Right cardiac atrium (tissue), 5 donors: ENCODE results near the gene BANF1. TPM values are rescaled to one million over a fixed set of nuclear protein-coding genes. Genes with fewer than 3 reads are reported as not detected.
"Not testable (repeated sequence)": the region's sequence is repeated elsewhere in the genome, so short reads cannot be mapped to it uniquely, and the experiment has no call there.

ENCODE experiments used
- ATAC-seq, 2 donors: fragments of 200-7000 bp; cut with Tn5 transposase; one replicate each; pipeline versions ENCODE4 v1.8.0 to v1.9.1; 2020; ENCODE audit warnings: moderate library complexity in 2 of 2, mild to moderate bottlenecking in 1 of 2
- DNase-seq, 3 donors: peaks; one replicate each; pipeline ENCODE4 v3.0.0-alpha.2; 2020
- H3K27ac ChIP-seq: one replicate; pipeline ENCODE4 v1.5.1; 2013; ENCODE audit warnings: mild to moderate bottlenecking, low read length, control low read depth, moderate library complexity
- H3K27me3 ChIP-seq: one replicate; pipeline ENCODE4 v1.6.1; 2013; ENCODE audit not compliant: control insufficient read depth, insufficient read depth
- H3K4me1 ChIP-seq: one replicate; pipeline ENCODE4 v1.6.1; 2013; ENCODE audit warnings: low read length; ENCODE audit not compliant: control insufficient read depth, insufficient read depth
- H3K4me3 ChIP-seq: one replicate; pipeline ENCODE4 v1.5.1; 2013; ENCODE audit warnings: low read length, control low read depth
- H3K9me3 ChIP-seq: one replicate; pipeline ENCODE4 v1.6.1; 2013; ENCODE audit warnings: low read length; ENCODE audit not compliant: control insufficient read depth
- WGBS: extraction: QIAGEN DNeasy Blood & Tissue Kit; methylation state at CpG from one replicate; pipeline ENCODE4 v1.1.7; 2013; 5-methylcytosine and 5-hydroxymethylcytosine counted together
- intact Hi-C, 4 donors: fragments of 100-400 bp; cut with DNase I; formaldehyde crosslinking; loops; one replicate each; pipeline versions ENCODE4 v1.11.0 to v1.14.0; 2022 to 2023
- polyA plus RNA-seq: library from polyadenylated mRNA; stranded (reverse); fragments of 200-250 nt; gene quantifications from one replicate; pipeline ENCODE4 v1.2.3, GENCODE V29; 2013
- total RNA-seq, 4 donors: library from RNA; stranded (reverse); fragmentation: NEBNext Ultra II Directional; extraction: Animal tissue kit (Norgen Biotek cat#: 25700); gene quantifications; one replicate each; pipeline ENCODE4 v1.2.1, GENCODE V29; 2021
- donor health status: healthy with polysubstance abuse.
- donor health status: DM: no; HTN: yes; CAD: no.
- donor health status: DM: no; HTN: no; CAD: no.
- donor health status: DM: no; HTN: yes; CAD: no; lungs with severe emphysema.
- donor health status: DM: yes; HTN: yes; CAD: no.

The BANF1 gene
- total and polyA plus RNA-seq, 5 donors = 175 to 274 (median 229) TPM

DNA sequence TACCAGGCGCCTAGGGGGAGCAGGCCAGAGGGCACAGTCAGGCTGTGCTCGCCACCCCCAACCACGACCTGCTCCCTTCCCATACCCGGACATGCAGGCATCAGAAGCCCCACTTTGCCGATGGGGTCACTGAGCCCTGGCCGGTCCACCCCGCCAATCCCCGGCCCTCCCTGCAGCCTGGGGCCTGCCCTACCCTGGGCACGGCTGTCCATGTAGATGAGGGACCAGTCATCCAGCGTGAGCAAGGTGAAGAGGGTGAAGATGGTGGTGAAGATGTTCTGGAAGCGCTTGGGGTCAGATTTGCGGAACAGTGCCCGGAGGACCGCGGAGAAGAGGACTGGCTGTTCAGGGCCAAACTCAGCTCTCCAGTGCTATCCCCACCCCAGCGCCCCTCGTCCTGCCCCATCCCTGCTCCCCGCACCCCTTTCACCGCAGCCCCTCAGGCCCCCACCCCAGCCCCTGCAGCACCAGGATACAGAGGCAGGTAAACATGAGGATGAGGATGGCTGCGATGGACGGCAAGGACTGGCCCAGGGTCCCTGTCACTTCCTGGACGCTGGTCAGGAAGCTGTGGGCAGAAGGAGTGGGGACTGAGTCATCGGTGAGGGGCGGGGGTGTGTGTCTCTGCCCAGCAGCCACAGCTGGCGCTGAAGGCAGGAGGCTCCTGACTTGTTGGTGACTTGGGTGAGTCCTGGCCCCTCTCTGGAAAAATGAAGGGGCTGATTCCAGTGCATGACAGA, 18.5 kb downstream of the BANF1 start:
- Histone ChIP-seq H3K9me3 (no peaks in the 10 kb centered on the region), H3K4me1 (no peaks in the 10 kb centered on the region), H3K27ac (no peak overlapping the region), H3K27me3 (no peaks in the 10 kb centered on the region), H3K4me3 (no peak overlapping the region)
- DNase-seq (no peak), ATAC-seq (peak in 1 of 2 donors; percentile 10)
- intact Hi-C loops = no loop called here
- 81% methylated on average over 25 of the region's 25 CpGs for WGBS

DNA sequence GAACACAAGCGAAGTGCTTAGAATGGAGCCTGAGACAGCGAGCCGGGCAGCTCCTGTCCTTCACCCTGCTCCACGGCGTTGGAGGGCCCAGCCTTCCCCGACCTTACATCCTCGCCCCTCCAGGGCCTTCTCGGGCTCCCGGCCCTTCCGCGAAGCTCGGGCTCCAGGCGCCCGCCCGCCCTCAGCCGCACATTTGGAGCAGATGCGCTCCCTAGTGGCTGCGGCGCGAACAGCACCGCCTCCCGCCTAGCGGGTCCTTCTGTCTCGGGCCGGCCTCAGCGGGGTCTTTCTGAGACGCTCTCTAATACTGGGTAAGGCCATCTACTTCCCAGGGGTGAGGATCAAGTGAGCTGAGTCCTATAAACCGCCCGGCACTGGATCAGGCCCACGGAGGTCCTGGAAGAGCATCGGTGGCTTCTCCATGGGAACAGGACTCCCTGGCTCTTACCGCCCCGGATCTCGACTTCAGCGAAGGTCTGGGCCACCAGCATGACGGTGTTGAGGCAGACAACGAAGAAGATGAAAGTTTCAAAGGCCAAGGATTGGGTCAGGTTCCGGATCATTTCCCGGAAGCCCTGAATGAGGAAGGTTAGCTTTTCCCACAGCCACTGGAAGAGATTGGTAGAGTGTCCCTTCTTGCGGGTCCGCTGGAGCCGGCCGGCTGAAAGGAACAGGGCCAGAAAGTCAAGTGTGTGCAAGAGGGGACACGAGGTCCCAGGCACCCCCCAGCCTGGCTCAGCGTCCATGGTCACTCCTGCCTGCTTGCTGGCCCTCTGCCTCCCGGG, 20.3 kb downstream of the BANF1 start:
- Histone ChIP-seq H3K9me3 (no peaks in the 10 kb centered on the region), H3K4me1 (no peaks in the 10 kb centered on the region), H3K27ac (no peak overlapping the region), H3K4me3 (no peak overlapping the region), H3K27me3 (no peaks in the 10 kb centered on the region)
- WGBS = 21% methylated on average over 46 of the region's 46 CpGs
- intact Hi-C loops = no loop called here
- peak; percentile 73 to 91 (median 90) for DNase-seq
- peak; percentile 77 to 84 for ATAC-seq

DNA sequence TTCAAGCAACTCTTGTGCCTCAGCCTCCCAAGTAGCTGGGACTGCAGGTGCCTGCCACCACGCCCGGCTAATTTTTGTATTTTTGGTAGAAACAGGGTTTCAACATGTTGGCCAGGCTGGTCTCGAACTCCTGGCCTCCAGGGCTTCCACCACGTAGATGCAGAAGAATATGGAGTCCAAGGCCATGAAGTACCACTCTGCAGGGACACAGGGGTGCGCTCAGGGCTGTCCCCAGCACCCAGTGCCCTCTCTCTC, 20.8 kb downstream of the BANF1 start:
- H3K4me1 ChIP-seq, DNase-seq, intact Hi-C loops, H3K27me3 ChIP-seq, H3K9me3 ChIP-seq, H3K4me3 ChIP-seq, ATAC-seq, H3K27ac ChIP-seq: not testable (repeated sequence)
- 75% methylated on average over 5 of the region's 5 CpGs for WGBS

DNA sequence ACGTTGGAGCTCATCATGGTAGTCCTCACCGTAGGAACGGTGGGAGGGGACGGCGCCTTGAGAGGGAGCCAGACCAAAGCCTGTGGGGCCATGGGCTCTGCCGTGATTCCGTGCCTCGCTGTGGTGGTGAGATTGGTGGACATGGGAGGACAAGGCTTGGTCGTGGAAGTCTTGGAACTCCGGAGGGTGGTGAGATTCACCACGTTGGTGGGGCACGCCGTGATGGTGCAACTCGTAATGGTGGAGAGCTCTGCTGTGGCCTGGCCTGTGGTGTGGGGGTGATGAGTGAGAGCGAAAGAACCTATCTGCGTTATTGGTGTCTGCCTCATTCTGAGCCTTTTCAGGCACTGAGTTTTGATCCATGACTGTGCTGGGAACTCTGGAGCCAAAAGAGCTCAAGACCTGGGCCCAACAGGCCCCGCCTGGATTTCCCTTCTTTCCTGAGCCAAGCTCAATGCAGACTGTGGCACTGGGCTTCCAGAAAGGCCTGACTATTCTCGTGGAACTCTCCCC, 23.8 kb downstream of the BANF1 start, which contains the start of gene CATSPER1:
Gene CATSPER1, minus strand, starts transcription at position 463 of the 513 bp plus-strand sequence. Its CDS starts 100 bp downstream, at position 363.
- no peaks in the 10 kb centered on the region for H3K4me1 ChIP-seq
- no peak within 1 kb of the TSS for H3K4me3 ChIP-seq
- 88% methylated on average over 18 of the region's 18 CpGs for WGBS
- intact Hi-C loops = no loop called here
- no peaks in the 10 kb centered on the region for H3K27me3 ChIP-seq
- no peak within 1 kb of the TSS for H3K27ac ChIP-seq
- DNase-seq = no peak
- no peak for ATAC-seq
- H3K9me3 ChIP-seq = no peaks in the 10 kb centered on the region

DNA sequence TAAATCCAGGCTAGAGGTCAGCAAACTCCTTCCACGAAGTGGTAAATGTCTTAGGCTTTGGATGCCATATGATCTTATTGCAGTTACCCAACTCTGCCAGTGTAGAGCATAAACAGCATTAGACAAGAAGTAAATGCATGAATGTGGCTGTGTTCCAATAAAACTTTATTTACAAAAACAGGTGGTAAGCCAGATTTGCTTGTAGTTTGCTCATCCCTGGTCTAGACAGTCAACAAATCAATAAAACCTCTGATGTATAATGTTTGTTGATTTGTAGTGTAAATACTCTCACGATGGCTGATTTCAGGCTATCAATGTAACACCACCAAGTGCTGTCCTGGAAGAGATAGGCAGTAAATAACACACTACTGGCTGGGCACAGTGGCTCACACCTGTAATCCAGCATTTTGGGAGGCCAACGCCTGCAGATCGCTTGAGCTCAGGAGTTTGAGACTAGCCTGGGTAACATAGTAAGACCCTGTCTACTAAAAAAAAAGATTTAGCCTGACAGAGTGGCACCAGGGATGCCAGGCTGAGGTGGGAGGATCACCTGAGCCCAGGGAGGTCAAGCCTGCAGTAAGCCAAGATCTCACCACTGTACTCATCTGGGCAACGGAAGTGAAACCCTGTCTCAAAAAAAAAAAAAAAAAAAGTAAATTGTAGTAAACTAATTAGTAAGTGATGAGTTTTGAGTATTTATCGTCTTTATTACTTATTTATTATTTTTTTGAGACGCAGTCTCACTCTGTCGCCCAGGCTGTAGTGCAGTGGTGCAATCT, 30.8 kb downstream of the BANF1 start:
- ATAC-seq (no peak), DNase-seq (no peak)
- no peak overlapping the region for H3K27ac ChIP-seq
- intact Hi-C loops = no loop called here
- 88% methylated on average over 8 of the region's 8 CpGs for WGBS
- H3K9me3 ChIP-seq = no peaks in the 10 kb centered on the region
- H3K4me3 ChIP-seq = no peak overlapping the region
- no peaks in the 10 kb centered on the region for H3K4me1 ChIP-seq
- no peaks in the 10 kb centered on the region for H3K27me3 ChIP-seq

DNA sequence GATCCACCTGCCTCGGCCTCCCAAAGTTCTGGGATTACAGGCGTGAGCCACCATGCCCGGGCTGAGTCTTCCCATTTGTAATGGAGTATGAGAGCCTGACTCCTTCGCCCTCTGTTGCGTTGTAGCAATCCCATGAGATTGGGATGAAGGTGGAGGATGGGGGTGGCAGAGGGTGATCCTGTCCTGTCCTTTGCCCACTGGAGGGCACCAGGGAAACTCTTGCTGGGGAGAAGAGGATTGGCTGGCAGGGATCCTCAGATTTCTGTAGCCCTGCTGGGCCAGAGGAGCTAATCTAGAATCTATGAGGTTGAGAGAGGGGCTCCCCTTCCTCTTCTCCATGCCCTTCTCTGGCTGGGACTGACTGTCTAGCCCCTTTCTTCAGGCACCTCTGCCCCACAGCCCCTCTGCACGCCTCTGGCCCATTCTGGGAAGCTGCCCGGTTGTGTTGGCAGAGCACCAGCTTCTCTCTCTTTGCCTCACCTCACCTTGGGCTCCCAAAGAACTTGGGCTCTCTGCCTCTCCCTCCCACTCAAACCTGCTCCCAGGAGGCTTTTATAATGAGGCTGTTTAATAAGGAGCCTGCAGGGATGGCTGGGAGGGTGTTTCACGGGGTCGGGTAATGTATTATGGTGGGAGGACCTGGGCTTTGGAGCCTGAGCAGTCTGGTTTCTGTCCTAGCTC, 33.5 kb downstream of the BANF1 start:
- DNase-seq = no peak
- intact Hi-C loops = no loop called here
- 69% methylated on average over 9 of the region's 9 CpGs for WGBS
- Histone ChIP-seq H3K9me3 (no peaks in the 10 kb centered on the region), H3K27me3 (no peaks in the 10 kb centered on the region), H3K4me3 (no peak overlapping the region), H3K4me1 (no peaks in the 10 kb centered on the region), H3K27ac (no peak overlapping the region)
- peak in 1 of 2 donors; percentile 27 for ATAC-seq

DNA sequence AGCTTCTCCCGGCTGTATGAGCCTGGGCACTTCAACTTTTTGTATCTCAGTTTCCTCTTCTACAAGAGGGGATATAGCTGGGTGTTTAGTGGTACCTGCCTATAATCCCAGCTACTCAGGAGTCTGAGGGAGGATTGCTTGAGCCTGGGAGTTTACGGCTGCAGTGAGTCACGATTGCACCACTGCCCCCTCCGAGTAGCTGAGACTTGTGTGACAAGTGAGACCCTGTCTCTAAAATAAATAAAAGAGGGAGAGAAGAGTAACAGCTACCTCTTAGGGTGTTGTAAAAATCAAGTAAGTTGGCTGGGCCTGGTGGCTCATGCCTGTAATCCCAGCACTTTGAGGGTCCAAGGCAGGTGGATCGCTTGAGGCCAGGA, 34.0 kb downstream of the BANF1 start:
- Histone ChIP-seq H3K4me3 (no peak overlapping the region), H3K4me1 (no peaks in the 10 kb centered on the region), H3K27ac (no peak overlapping the region), H3K9me3 (no peaks in the 10 kb centered on the region), H3K27me3 (no peaks in the 10 kb centered on the region)
- intact Hi-C loops = no loop called here
- 84% methylated on average over 5 of the region's 5 CpGs for WGBS
- DNase-seq (no peak), ATAC-seq (no peak)

DNA sequence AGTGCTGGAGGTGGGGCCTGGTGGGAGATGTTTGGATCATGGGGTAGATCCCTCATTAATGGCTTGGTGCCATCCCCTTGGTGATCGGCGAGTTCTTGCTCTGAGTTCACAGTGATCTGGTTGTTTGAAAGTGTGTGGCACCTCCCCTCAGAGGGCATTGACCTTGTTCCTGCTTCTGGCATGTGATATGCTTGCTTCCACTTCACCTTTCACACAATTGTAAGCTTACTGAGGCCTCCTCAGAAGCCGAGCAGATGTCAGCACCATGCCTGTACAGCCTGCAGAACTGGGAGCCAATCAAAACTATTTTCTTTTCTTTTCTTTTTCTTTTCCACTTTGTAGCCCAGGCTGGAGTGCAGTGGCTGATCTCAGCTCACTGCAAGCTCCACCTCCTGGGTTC, 35.0 kb downstream of the BANF1 start:
- no peak overlapping the region for H3K4me3 ChIP-seq
- no peaks in the 10 kb centered on the region for H3K4me1 ChIP-seq
- no peak for DNase-seq
- ATAC-seq = no peak
- intact Hi-C loops = no loop called here
- H3K27me3 ChIP-seq = no peaks in the 10 kb centered on the region
- 92% methylated on average over 3 of the region's 3 CpGs for WGBS
- no peak overlapping the region for H3K27ac ChIP-seq
- H3K9me3 ChIP-seq = no peaks in the 10 kb centered on the region

DNA sequence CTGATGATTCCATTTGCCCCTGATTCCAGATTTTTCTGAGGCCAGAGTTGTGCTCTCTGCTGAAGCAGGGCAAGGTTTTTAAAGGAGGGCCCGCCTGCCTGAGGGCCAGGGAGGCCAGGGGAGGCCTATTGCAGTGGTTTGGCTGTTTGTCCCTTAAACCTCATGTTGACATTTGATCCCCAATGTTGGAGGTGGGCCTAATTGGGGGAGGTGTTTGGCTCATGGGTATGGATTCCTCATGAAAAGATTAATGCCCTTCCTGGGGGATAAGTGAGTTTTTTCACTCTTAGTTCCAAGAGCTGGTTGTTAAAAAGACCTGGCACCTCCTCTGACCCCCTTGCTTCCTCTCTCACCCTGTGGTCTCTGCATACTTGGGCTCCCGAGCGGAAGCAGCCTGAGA, 37.5 kb downstream of the BANF1 start:
- no peaks in the 10 kb centered on the region for H3K9me3 ChIP-seq
- H3K4me3 ChIP-seq = no peak overlapping the region
- WGBS = 81% methylated on average over 3 of the region's 3 CpGs
- DNase-seq (no peak), ATAC-seq (no peak)
- intact Hi-C loops = no loop called here
- no peak overlapping the region for H3K27ac ChIP-seq
- no peaks in the 10 kb centered on the region for H3K4me1 ChIP-seq
- no peaks in the 10 kb centered on the region for H3K27me3 ChIP-seq

DNA sequence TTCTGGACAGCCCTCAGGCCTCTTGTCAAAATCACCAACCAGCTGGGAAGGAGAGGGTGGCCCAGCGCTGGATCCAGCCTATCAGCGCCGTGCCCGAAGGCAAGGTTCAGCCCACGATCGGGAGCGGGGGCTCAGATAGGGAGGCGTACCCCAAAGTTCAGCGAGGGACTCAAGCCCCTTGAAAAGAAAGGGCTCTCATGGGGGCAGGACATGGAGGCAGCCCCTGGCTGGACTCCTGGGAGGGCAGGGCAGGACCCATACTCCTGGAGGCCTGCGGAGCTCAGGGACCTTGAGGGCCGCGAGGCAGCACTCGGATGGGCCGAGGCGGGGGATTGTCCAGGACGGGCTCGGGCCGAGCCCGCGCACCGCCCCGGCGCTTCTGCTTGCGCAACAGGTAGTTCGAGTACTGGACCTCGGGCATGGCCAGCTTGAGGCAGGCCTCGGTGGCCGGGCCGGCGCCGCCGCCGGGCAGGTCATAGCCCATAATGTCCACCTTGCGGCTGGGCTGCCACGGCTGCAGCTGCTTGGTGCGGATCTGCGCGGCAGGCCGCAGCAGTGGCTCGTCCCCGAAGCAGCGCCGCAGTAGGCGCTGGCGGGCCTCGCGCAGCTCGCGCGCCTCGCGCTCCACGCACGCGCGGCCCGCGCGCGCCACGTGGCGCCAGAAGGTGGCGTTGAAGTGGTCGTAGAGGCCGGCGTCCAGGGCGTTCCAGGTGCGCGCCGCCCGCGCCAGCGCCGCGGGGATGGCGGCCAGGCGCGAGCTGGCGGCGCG, 40.1 kb downstream of the BANF1 start:
- DNase-seq = no peak
- Histone ChIP-seq H3K9me3 (no peaks in the 10 kb centered on the region), H3K4me3 (no peak overlapping the region), H3K4me1 (no peaks in the 10 kb centered on the region), H3K27ac (no peak overlapping the region), H3K27me3 (no peaks in the 10 kb centered on the region)
- no peak for ATAC-seq
- intact Hi-C loops = no loop called here
- WGBS = 96% methylated on average over 81 of the region's 81 CpGs
